Measurements from ENCODE around the gene AP1M1.

DNA sequence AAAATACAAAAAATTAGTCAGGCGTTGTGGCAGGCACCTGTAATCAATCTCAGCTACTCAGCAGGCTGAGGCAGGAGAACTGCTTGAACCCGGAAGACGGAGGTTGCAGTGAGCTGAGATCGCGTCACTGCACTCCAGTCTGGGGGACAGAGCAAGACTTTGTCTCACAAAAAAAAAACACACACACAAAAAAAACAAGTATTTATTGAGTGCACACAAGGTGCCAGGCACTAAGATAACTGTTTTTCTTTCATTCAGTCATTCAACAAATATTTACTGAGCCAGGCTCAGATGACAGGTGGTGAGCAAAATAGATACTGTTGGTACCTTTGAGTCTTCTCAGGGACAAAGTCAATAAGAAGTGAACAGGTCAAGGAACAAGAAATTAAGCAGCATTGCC lies 30.7 kb upstream of the AP1M1 start:
- no peak for TF ChIP-seq POLR2A (IDR thresholded peaks at IDR 0.05)
- TF ChIP-seq EP300 (IDR thresholded peaks at IDR 0.05) = no peak
- TF ChIP-seq, protein P1, sequence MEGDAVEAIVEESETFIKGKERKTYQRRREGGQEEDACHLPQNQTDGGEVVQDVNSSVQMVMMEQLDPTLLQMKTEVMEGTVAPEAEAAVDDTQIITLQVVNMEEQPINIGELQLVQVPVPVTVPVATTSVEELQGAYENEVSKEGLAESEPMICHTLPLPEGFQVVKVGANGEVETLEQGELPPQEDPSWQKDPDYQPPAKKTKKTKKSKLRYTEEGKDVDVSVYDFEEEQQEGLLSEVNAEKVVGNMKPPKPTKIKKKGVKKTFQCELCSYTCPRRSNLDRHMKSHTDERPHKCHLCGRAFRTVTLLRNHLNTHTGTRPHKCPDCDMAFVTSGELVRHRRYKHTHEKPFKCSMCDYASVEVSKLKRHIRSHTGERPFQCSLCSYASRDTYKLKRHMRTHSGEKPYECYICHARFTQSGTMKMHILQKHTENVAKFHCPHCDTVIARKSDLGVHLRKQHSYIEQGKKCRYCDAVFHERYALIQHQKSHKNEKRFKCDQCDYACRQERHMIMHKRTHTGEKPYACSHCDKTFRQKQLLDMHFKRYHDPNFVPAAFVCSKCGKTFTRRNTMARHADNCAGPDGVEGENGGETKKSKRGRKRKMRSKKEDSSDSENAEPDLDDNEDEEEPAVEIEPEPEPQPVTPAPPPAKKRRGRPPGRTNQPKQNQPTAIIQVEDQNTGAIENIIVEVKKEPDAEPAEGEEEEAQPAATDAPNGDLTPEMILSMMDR (IDR thresholded peaks at IDR 0.05) = no peak
- no peak for TF ChIP-seq POLR2AphosphoS5 (IDR thresholded peaks at IDR 0.05)
